SK-N-SH (cell line): Measurements from ENCODE around the gene ZFTA. TPM values are rescaled to one million over a fixed set of nuclear protein-coding genes. Genes with fewer than 3 reads are reported as not detected.
A peak's percentile ranks its signal among the peaks of the same experiment; 100 is the strongest.

ENCODE experiments used
- CTCF ChIA-PET: fragments of 300-600, 350-600 bp; formaldehyde crosslinking; extraction: SDS; loops from one replicate; lab custom pipeline; 2021; lab: Yijun Ruan, JAX
- POLR2A ChIA-PET: fragments of 350-600 bp; sonication (Branson Sonifier 250); formaldehyde crosslinking; extraction: SDS; loops from one replicate; lab custom pipeline; 2020; ENCODE audit warnings: antibody characterized with exemption, inconsistent platforms; lab: Yijun Ruan, JAX
- DNase-seq: peaks from one replicate; pipeline ENCODE4 v3.0.0; 2012
- H2AFZ ChIP-seq: fragments of 200-600 bp; sonication (generic); 2 replicates; pipeline ENCODE4 v1.8.1; 2016; ENCODE audit warnings: antibody characterized with exemption, mild to moderate bottlenecking, low read depth
- H3F3A ChIP-seq: fragments of 200-600 bp; sonication (generic); replicated peaks from 2 replicates; pipeline ENCODE3; 2016; ENCODE audit warnings: antibody characterized with exemption, mild to moderate bottlenecking; ENCODE audit not compliant: insufficient read depth
- H3K27ac ChIP-seq, 2 experiments: fragments of 200-500 bp in 1 of 2; fragments of 200-600 bp in 1 of 2; sonication (Bioruptor generic) in 1 of 2; sonication (generic), shearing (Covaris generic) in 1 of 2; 2 replicates each; pipeline versions ENCODE4 v1.5.1 to v1.6.1; 2014 to 2016; ENCODE audit warnings: low read depth in 2 of 2, inconsistent platforms in 1 of 2, low read length in 1 of 2, mild to moderate bottlenecking in 1 of 2, mixed read lengths in 1 of 2
- H3K27me3 ChIP-seq: fragments of 200-600 bp; sonication (generic), shearing (Covaris generic); 2 replicates; pipeline ENCODE4 v1.6.1; 2016; ENCODE audit warnings: mixed run types; ENCODE audit not compliant: insufficient read depth
- H3K36me3 ChIP-seq, 2 experiments: fragments of 200-500 bp in 1 of 2; fragments of 200-600 bp in 1 of 2; sonication (Bioruptor generic) in 1 of 2; sonication (generic) in 1 of 2; replicated peaks in 1 of 2; 2 replicates each; pipeline versions ENCODE3 to v1.5.1; 2014 to 2016; ENCODE audit warnings: low read length in 1 of 2, mild to moderate bottlenecking in 1 of 2; ENCODE audit not compliant: insufficient read depth in 2 of 2, control insufficient read depth in 1 of 2
- H3K4me1 ChIP-seq, 2 experiments: fragments of 200-500 bp in 1 of 2; fragments of 200-600 bp in 1 of 2; sonication (Bioruptor generic) in 1 of 2; sonication (generic), shearing (Covaris generic) in 1 of 2; 2 replicates each; pipeline versions ENCODE4 v1.5.1 to v1.6.1; 2014 to 2016; ENCODE audit warnings: low read depth in 1 of 2, low read length in 1 of 2, mixed run types in 1 of 2; ENCODE audit not compliant: insufficient read depth in 2 of 2, control insufficient read depth in 1 of 2
- H3K4me2 ChIP-seq: fragments of 200-600 bp; sonication (generic), shearing (Covaris generic); 2 replicates; pipeline ENCODE4 v1.6.1; 2017; ENCODE audit warnings: mixed run types
- H3K4me3 ChIP-seq, 2 experiments: fragments of 200-500 bp in 1 of 2; fragments of 200-600 bp in 1 of 2; sonication (Bioruptor generic) in 1 of 2; sonication (generic), shearing (Covaris generic) in 1 of 2; 2 replicates each; pipeline versions ENCODE4 v1.5.1 to v1.8.1; 2014 to 2016; ENCODE audit warnings: low read depth in 2 of 2, inconsistent platforms in 1 of 2, low read length in 1 of 2, mild to moderate bottlenecking in 1 of 2, mixed read lengths in 1 of 2, moderate library complexity in 1 of 2
- H3K79me2 ChIP-seq: fragments of 200-600 bp; sonication (generic); 2 replicates; pipeline ENCODE4 v1.8.1; 2017; ENCODE audit warnings: mild to moderate bottlenecking; ENCODE audit not compliant: insufficient read depth
- H3K9ac ChIP-seq: fragments of 200-600 bp; sonication (generic); 2 replicates; pipeline ENCODE4 v1.6.1; 2017; ENCODE audit warnings: mixed run types
- H3K9me2 ChIP-seq: fragments of 200-600 bp; sonication (generic); 2 replicates; pipeline ENCODE4 v1.6.1; 2017; ENCODE audit warnings: mixed run types
- H3K9me3 ChIP-seq: fragments of 200-600 bp; sonication (generic); 2 replicates; pipeline ENCODE4 v1.6.1; 2017; ENCODE audit warnings: mixed run types, mild to moderate bottlenecking, moderate library complexity
- H4K20me1 ChIP-seq: fragments of 200-600 bp; sonication (generic); 2 replicates; pipeline ENCODE4 v1.6.1; 2017; ENCODE audit warnings: mild to moderate bottlenecking, mixed run types; ENCODE audit not compliant: insufficient read depth
- CHD2 ChIP-seq: fragments of 150-350 bp; IDR thresholded peaks from 2 replicates; pipeline ENCODE4 v1.6.1; 2018; ENCODE audit warnings: low read length; ENCODE audit not compliant: partially characterized antibody
- GATA2 ChIP-seq: sonication (generic); formaldehyde crosslinking; IDR thresholded peaks from 2 replicates; pipeline ENCODE4 v1.5.0; 2020; ENCODE audit warnings: mild to moderate bottlenecking, missing genetic modification reagents
- MEF2A ChIP-seq: IDR thresholded peaks from 2 replicates; pipeline ENCODE4 v1.4.0; 2012; ENCODE audit warnings: low read depth, borderline replicate concordance
- POLR2AphosphoS5 ChIP-seq: IDR thresholded peaks from 2 replicates; pipeline ENCODE4 v1.6.1; 2012; ENCODE audit warnings: low read depth, low read length
- REST ChIP-seq: IDR thresholded peaks from 2 replicates; pipeline ENCODE4 v1.6.1; 2012; ENCODE audit warnings: mild to moderate bottlenecking, low read depth, low read length, moderate library complexity
- RFX5 ChIP-seq: IDR thresholded peaks from 2 replicates; pipeline ENCODE4 v1.6.1; 2012; ENCODE audit warnings: mild to moderate bottlenecking, improper control_type of control experiment, low read length
- WGBS: methylation state at CpG from one replicate; pipeline ENCODE4 v1.1.6; 2017; ENCODE audit warnings: low lambda C conversion rate; 5-methylcytosine and 5-hydroxymethylcytosine counted together
- polyA plus RNA-seq, 3 experiments: library from polyadenylated mRNA; depleted of rRNA; stranded (reverse); fragments of >200 nt; gene quantifications; 2 replicates each; pipeline ENCODE4 v1.2.3, GENCODE V29; 2012

ZFTA gene
- polyA plus RNA-seq, 1 of the 3 experiments (the other 2 are of a cell fraction), result 8.7 TPM

- peaks cover 4% of the 10 kb centered on the region for H3F3A ChIP-seq
- no peak overlapping the region for H3K4me3 ChIP-seq
- H3K9me2 ChIP-seq, result no peaks in the 10 kb centered on the region
- peaks cover 25% of the 10 kb centered on the region for H3K79me2 ChIP-seq
- H3K9ac ChIP-seq, result no peak overlapping the region
- peaks cover 0 to 16% of the 10 kb centered on the region in 2 experiments; a peak in 1 of 4 replicates for H3K4me1 ChIP-seq
- WGBS, result 96% methylated on average over 30 of the region's 96 CpGs
- peak; percentile 47 for DNase-seq
- no peak overlapping the region for H2AFZ ChIP-seq
- CTCF ChIA-PET, result no interaction called here
- POLR2A ChIA-PET, result no interaction called here
- H3K27me3 ChIP-seq, result no peaks in the 10 kb centered on the region
- H3K36me3 ChIP-seq, result peaks cover 29 to 65% of the 10 kb centered on the region in 2 experiments
- no peaks in the 10 kb centered on the region for H3K9me3 ChIP-seq
- H3K27ac ChIP-seq, result no peak overlapping the region
- TF ChIP-seq REST, result no peak
- TF ChIP-seq CHD2, result no peak
- TF ChIP-seq, all 33 proteins: peak for 0
- H3K4me2 ChIP-seq, result no peak overlapping the region
- peaks cover 26% of the 10 kb centered on the region for H4K20me1 ChIP-seq
These were observed 5.7 kb downstream of the ZFTA start for GRCh38 chr11:63762654-63763495.

- H3F3A ChIP-seq, result peaks cover 7% of the 10 kb centered on the region
- no peak overlapping the region for H3K9ac ChIP-seq
- DNase-seq, result peak; percentile 38
- H2AFZ ChIP-seq, result no peak overlapping the region
- H4K20me1 ChIP-seq, result peaks cover 23% of the 10 kb centered on the region
- CTCF ChIA-PET, result no interaction called here
- no peaks in the 10 kb centered on the region for H3K27me3 ChIP-seq
- WGBS, result 93% methylated on average over 26 of the region's 34 CpGs
- no peaks in the 10 kb centered on the region for H3K9me3 ChIP-seq
- H3K9me2 ChIP-seq, result no peaks in the 10 kb centered on the region
- no peak overlapping the region for H3K27ac ChIP-seq
- H3K36me3 ChIP-seq, result peaks cover 29 to 68% of the 10 kb centered on the region in 2 experiments
- H3K4me3 ChIP-seq, result no peak overlapping the region
- H3K4me1 ChIP-seq, result peaks cover 0 to 13% of the 10 kb centered on the region in 2 experiments; a peak in 1 of 4 replicates
- no peak for TF ChIP-seq MEF2A
- no peak for TF ChIP-seq RFX5
- TF ChIP-seq GATA2, result no peak
- 0 out of 2 replicates have a peak, but pooled peaks have one; percentile 16 for TF ChIP-seq POLR2AphosphoS5
- TF ChIP-seq, all 33 proteins: peak for 1
- peaks cover 18% of the 10 kb centered on the region for H3K79me2 ChIP-seq
- POLR2A ChIA-PET, result no interaction called here
- no peak overlapping the region for H3K4me2 ChIP-seq
These were observed 6.5 kb downstream of the ZFTA start for GRCh38 chr11:63761931-63762653.
